Suppressor macrophage treated with lipopolysaccharide for 1 hour (primary cell): Measurements from ENCODE around the gene C13orf46.

Source experiments
- DNase-seq, 3 donors: peaks; one replicate each; pipeline ENCODE4 v3.0.0-alpha.2; 2020 to 2022

C13orf46 gene

GRCh38 chr13:114009590-114010400, 35.9 kb upstream of the C13orf46 start:
- no peak for DNase-seq

DNA sequence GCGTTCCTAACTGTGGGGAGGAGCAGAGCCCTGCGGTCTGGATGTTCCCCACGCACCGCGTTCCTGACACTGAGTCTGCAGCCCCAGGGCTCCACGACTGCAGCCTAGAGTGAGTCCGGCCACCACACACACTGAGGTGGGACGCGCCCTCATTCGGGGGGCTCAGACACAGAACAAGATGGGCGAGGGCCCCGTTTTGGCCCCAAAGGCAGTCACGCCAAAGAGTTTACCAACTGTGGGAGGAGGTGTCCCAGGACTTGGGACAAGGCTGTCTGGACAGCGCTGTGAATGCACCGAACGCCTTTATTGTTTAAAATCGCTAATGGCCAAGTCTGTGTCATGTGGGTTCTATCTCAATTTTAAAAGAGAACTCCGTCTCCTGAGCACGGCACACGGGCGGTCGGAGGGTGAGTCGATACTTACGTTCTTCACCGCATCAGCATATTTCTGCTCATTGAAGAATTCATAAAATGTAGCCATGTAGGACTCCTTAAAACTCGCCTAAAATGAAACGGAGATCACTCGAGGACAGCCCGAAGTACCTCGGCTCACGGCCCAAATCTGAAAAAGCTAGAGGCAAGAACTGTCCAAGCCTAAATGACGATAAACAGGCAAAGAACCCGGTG, 35.2 kb upstream of the C13orf46 start:
- DNase-seq, result no peak

- DNase-seq, result no peak
Observed at GRCh38 chr13:114007566-114007965, 33.7 kb upstream of the C13orf46 start.

DNA sequence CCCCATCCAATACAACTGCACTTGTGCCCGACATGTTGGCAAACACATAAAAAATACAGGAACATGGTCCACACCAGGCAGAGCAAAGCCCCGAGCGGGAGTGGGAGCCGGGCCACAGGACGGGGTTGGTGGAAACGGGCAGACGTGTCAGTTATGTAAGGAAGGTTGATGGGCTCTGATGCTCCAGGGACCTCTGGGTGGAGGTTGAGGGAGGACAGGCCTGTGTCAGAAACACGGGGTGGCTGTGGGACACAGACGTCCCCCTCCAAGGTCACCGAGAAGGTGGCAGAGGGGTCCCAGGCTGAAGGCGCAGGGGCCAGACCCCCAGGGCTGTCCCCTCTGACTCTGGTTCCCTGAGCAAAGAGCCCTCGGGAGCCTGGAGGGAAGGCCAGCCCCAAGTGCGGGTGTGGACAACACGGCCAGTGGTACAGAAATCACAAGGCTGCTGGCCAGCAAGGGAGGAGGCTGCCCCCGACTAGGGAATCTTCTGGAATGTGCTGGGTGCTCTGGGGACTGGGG, 31.4 kb upstream of the C13orf46 start:
- no peak for DNase-seq

GRCh38 chr13:114004420-114005205, 30.7 kb upstream of the C13orf46 start:
- DNase-seq, result no peak

DNA sequence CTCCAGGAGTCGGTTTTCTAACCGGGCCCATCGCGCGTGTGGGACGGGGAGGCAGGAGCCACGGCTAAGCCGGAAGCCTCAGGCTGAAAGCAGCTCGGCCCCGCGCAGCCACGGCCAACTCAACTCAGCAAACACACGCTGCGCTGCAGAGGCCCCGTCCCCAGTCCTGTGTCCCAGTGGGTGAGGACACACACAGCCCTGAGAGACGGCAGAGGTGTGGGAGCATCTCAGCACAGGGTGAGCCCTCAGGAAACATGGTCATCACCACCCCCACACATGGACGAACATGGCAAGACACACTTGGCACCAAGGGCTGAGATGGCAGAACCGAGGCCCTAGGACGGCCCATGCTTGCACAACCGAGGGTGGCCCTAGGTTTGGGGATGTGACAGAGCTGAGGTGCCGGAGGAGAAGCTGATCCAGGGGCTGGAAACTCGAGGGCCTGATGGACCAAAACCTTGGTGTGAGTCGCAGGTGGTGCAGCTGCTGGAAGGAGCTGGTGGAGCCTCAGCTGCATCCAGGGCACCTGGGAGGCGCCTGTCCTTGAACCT, 29.0 kb upstream of the C13orf46 start:
- DNase-seq, result no peak

GRCh38 chr13:114002009-114002544, 28.2 kb upstream of the C13orf46 start:
- DNase-seq, result no peak

- no peak for DNase-seq
Observed at GRCh38 chr13:114001331-114002008, 27.6 kb upstream of the C13orf46 start.

- no peak for DNase-seq
Observed at GRCh38 chr13:114000151-114001040, 26.5 kb upstream of the C13orf46 start.

GRCh38 chr13:113999618-113999910, 25.7 kb upstream of the C13orf46 start:
- DNase-seq, result no peak

DNA sequence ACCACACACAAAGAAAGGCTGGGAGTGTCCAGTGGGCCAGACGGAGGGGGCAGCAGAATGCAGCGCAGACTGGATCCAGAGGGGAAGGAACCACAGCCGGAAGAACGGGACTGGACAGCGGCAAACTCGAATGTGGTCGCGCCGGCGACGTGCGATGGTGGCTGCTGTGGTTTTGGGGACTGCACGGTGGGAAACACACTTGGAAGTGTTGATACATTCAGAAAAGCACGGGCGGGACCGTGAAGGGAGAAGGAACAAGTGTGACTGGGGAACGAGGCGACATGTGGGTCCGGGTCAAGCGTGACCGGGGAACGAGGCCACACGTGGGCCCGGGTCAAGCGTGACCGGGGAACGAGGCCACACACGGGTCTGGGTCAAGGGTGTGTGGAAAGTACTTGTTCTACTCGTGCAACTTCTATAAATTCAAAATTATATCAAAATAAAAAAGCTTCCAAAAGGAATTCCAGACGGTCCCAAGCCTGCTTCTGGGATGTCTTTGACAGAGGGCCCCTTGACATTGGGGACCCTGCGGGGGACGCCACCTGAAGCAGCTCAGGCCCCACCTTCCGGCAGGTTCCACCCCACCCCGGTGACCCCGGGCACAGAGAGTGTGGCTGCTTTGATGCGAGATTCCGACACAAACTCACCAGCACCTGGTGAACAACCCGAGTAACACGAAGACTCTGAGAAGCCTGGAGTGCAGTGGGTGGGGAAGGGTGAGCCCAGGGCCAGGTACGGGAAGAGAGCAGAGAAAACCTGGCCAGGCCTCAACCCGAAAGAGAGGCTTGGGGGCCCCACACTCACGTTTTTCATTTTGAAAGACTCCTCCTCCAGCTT, 25.1 kb upstream of the C13orf46 start:
- no peak for DNase-seq

DNA sequence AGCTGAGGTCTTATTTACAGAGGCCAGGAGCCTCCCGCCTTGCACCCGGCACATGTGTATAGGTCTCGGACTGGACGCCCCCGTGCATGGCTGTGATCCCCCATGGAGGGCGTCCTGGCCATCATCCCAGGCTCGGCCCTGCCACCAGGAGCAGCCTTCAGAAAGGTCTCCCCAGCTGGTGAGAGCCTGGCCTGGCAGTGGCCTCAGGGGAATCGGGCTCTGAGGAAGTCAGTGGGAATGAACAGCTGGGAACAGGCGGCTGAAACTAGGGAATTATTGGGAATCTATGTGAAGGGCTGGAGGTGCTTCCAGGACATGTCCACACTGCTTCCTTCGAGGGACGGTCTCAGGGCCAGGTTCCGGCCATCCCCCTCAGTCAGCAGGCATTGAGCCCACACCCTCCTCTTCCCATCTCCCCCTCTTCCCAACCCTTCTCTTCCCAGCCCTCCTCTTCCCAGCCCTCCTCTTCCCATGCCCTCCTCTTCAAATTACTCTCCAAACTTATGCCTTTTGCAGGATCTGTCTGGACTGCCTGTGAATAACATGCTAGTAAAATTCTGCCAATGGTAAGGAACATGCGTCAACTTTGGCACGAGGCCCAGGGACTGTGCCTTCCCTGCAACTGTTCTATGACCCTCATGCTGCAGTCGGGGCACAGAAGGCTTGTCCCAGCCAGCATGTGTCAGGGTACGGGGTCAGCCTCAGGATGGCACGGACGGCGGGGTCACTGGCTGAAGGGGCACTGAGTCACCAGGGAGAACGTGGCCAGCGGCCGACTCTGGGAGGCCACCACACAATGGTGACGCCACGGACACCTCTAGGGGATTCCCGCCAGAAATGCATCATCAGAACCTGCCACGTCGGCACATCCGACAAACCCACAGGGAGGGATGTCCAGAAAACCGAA, 24.2 kb upstream of the C13orf46 start:
- DNase-seq, result peak; percentile 27 to 50 (median 30)

DNA sequence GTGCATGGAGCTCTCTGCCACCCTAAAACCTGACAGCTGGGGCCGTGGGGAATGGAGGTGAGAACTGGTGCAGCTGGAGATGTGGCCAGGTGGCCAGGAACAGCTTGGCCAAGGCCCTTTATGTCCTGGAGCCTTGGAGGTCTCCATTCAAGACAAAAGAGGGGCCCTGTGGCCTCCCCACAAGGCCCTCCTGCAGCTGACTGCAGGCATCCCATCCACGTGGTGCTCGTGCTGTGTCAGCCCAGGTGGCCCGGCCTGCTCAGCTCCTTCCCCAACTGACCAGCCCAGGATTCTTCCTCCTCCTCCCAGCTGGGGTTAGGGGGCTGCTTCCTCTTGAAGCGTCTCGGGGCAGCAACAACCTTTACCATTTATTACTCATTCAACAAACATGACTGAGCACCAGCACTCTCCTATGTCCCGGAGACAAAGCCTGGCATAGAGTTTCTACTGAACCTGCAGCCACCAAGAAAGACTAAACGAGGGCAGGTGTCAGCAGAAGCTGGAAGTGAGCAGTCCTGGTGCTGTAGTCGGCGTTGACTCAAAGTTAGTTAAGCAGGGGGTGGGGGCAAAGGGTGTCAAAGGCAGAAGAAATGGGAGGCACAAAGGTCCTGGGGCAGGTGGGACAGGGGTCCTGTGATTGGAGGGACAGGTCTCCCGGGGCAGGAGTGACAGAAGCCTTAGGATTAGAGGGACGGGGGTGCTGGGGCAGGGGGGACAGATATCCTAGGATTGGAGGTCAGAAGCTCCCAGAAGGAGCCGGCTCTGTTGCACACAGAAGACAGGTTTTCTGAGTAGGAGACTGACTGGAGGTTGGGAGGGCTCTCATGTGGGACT, 23.3 kb upstream of the C13orf46 start:
- no peak for DNase-seq

- no peak for DNase-seq
Observed at GRCh38 chr13:113996081-113996911, 22.4 kb upstream of the C13orf46 start.

- DNase-seq, result no peak
Observed at GRCh38 chr13:113995051-113995601, 21.2 kb upstream of the C13orf46 start.

DNA sequence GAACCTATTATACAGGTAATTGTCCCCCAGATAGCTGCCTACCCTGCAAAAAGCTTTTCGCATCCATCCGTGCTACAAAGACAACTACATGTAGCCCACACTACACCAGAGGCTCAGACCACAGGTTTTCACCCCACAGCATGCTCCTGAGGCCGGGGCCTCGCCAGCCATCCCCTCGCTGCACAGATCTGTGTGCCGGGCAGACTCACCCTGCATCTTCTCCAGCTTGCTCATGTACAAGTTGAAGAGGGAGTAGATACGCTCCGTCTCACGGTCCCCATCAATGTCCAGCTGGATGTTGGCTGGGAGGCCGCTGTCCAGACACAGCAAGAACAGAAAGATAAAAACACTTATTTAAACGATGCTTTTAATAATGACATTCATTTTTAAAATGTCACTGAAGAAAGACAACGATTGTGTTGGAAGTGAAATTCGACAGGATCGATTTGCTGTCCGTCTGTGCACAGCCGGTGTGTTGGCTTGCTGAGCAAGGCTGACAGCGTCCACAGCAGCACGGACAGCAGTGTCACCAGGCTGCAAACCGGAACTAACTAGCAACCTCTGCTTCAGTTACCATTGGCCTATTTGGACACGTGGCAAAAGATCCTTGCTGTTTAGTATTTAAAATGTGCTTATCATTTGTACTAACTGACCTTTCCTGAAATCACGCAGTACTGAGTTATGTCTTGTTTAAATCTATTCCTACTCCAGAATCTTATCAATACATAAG, 18.6 kb upstream of the C13orf46 start:
- no peak for DNase-seq
